CD4-positive, alpha-beta T cell treated with Interferon alpha-2 for 1 hour (primary cell): ENCODE results near the gene DYSF.
A peak's percentile ranks its signal among the peaks of the same experiment; 100 is the strongest.

Source experiments
- DNase-seq, 2 donors: peaks; one replicate each; pipeline ENCODE4 v3.0.0-alpha.2; 2020 to 2022

The DYSF gene

DNA sequence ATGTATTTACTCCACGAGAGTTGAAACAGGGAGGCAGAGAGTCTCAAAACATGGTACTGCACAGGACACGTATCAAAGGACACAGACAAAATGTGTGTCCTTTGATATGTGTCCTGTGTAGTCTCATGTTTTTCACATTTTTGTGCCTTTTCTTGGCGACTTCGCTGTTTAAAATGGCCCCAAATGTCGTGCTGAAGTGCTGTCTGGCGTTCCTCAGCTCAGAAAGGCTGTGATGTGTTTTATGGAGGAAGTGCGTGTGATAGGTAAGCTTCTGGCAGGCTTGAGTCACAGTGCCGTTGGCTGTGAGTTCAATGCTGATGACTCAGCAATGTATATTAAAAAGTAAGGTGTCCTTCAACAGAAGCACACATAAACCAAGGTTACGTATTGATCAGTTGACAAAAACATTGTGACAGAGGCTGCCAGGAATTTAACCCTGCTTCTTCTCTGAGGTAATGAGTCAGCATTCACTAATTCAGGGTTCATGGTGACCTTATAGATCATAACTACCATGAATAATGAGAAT, 78.2 kb downstream of the DYSF start:
- no peak for DNase-seq

DNA sequence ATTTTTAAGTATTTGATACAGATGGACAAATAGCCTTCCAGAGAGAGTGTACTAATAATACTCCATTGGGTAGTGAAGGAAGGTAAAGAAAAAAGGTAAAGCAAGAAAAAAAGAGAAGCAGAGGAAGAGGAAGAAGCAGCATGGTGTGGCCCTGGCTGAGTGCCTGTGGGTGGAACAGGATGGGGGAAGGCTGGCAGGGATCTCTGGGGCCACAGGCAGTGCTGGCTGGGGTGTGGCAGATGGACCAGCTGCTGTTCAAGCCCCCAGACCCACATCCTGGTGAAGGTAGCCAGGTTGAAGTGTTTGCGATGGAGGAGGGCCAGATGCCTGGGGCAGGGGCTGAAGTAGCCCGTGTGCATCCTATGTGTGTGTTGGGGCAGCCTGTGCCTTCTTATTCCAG, 79.0 kb downstream of the DYSF start:
- DNase-seq, result no peak

- DNase-seq, result no peak
These were observed 80.8 kb downstream of the DYSF start for GRCh38 chr2:71534201-71534600.

- no peak for DNase-seq
These were observed 81.5 kb downstream of the DYSF start for GRCh38 chr2:71534826-71535225.

DNA sequence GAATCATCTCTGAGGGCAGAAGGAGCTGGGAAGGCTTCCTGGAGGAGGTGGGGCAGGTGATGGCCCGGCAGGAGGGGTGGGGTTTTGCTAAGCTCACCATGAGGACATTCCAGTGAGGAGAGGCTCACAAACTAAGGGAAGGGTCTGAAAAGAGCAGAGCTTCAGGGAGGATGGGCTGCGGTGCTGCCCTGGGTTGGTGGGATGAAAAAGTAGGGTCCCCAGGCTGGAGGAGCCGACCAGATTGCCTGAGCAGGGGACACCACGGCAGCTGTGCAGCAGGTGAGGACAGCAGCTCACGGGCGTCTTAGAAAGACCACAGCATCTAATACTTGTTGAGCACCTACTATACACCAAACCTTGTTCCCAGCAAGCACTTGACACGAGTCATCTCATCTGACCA, 82.2 kb downstream of the DYSF start:
- DNase-seq, result no peak

DNA sequence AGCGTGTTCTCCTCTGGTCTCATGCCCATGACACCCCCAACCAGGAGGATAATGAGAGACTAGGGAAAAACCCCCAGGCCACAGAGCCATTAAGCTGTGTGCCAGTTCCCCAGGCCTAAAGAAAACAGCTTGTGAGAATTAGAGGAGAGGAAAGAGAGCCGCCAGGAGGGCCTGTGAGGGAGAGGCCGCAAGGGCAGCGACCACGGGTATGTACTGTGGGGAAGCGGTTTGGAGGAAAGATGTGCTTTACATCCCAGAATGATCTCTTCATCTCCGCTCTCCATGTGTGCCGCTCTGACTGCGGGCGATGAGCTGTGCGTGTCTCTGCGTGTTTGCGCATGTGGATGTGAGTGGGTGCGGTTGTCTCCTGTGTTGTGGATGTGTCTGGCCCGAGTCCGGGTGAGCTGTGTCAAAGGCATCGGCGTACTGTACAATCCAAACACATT, 82.9 kb downstream of the DYSF start:
- DNase-seq, result no peak

- DNase-seq, result no peak
These were observed 84.9 kb downstream of the DYSF start for GRCh38 chr2:71538241-71538640.

DNA sequence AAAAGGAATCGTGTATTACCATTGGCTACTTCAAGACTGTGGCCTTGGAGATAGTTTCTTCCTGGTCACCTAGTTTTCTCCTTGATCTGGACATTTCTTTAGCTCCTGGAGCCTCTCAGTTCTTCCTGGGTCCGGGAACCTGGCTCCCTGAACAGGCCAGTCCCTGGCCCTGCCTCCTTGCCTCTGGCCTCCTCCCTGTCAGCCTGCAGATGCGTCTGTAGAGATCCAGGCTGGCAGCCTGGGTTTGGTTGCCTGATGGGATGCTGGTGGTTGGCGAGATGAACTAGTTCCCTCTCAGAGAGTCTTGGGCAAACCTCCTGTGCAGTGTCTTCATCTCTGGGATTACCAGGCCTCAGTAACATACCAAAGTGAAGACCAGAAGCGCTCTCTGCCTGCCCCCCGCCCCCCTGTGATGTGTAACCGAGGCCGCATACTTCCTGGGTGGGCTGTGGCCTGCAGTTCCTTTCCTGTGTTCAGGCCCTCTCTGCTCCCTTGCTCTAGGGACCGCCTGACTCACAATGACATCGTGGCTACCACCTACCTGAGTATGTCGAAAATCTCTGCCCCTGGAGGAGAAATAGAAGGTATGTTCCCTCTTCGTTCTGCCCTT, 85.4 kb downstream of the DYSF start:
- DNase-seq, result peak in 1 of 2 donors; percentile 2

DNA sequence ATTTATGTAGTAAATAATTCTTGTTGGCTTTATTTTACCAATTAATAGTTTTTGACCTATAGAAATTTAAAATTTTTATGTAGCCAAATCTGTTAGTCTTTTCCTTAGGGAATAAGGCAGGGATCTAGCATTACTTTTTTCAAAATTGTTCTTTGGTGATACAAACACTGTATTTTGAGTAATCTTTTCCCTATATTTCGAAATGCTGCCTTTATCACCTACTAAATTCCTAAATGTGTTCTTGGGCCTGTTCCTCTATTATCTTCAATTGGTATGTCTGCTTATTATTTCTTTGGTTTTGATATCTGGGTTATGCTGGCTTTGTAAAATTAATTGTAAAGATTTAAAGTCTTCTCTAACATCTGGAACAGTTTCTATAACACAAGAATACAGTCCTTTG, 87.5 kb downstream of the DYSF start:
- no peak for DNase-seq

GRCh38 chr2:71544919-71545571, 91.7 kb downstream of the DYSF start:
- no peak for DNase-seq

DNA sequence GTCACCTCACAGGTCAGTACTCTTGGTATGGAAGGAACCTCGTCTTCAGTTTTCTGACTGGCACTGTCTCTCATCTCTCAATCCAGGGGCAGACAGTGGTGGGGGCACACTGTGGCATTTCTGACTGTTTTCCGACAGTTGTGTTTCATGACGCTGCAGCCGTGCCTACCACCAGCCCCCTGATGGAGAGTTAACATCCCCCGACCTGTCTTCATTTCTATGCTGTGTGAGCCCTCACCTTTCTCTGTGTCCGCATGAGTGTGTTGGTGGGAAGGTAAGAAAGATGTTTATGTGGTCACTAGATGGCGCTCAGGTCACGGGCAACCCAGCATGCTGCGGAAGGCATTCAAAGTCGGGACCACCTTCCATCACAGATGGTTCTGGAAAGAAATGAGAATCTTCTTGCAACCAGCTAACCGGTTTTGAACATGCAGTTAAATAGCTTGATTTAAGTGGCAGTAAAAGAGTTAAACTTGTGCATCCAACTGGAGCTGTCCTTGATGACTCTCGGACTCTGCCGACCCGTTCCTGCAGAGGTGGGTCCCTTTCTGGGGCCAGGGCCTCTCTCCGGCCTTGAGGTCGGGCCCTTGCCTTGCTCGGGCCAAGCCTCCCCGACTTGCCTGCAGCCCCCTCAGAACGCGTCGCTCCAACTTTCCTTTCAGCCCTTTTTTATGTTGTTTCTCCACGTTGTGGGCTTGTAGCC, 92.4 kb downstream of the DYSF start:
- peak; percentile 27 to 43 for DNase-seq

- DNase-seq, result no peak
These were observed 92.9 kb downstream of the DYSF start for GRCh38 chr2:71546275-71546638.

DNA sequence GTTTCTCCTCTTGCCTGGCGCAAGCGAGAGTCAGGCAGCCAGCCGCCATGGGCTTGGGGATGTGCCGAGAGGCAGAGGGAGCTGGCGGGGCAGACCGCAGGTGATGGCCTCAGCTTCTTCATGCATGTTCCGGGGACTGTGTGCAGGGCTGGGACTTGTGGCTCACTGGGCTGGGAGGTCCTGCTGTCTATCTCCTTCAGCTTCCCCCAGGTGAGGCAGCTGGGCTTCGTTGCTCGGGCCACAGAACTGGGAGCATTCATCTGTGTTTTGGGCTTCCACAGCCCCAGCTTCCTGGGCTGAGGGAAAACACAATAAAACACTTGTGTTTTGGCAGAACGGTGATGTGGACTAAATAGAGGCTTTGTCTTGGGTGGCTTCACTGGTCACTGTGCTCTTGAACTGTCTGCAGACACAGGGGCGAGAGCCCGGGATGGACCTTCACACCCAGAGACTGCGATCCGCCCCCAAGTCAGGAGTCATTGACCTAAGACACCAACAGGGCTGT, 93.5 kb downstream of the DYSF start:
- no peak for DNase-seq

DNA sequence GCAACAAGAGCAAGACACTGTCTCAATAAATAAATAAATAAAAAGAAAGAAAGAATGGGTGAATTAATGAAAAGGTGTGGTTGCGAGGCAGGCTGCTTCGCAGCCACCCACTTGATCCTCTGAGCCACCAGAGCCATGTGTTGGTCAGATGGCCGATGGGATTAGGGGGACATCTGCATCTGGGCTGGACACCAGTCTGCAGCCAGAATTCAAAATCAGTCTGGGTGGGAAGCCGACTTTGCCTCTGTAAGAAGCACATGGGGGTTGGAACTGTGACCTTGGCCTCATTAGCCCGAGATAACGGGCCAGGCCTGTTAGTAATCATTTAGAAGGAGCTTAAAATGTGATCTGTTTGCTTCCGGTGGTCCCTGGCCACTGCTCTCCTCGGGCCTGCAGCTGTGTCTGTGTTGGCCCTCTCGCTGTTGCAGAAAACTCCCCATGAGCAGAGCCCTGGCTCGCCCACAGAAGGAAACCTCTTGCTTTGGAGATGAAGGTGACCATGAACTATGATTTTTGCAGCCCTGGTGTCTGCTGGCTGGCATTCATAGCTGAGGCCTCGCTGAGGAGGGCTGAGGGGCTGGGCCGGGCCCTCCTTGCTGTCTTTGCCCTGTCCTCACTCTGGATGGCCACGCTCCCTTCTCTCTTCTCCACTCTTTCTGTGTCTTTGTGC, 94.4 kb downstream of the DYSF start:
- no peak for DNase-seq

DNA sequence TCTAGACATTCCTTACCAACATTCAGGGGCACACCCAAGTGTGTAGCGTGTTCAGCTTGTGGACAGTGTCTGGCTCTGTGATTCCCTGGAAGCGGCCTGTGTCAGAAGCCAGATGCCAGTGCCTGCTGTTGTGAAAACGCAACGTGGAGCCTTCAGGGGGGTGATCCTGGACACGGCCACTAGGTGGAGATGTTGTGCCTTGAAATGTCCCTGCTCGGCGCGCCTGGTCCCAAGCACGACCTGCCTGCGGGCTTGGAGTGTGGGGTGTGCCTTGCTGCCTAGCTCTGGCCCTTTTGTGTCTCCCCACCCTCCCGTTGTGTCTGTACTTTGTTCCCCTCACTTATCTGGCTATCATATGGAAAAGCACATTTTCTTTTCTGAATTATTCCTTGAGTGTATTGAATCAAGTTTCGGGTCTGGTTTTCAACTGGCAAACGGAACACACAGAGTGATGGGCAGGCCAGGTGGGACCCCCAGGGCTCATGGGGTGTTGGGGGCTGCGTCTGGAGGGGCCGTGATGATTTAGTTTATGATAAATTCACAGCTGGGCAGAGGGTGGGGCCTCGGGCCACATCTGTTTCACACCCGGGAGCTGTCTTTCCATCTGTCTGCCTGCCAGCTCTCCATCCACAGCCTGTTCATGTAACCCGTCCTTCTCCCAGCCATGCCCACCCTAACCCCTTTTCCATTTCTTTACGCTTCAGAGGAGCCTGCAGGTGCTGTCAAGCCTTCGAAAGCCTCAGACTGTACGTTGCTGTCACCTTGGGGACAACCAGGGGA, 95.5 kb downstream of the DYSF start:
- DNase-seq, result peak; percentile 50 to 61

- DNase-seq, result no peak
These were observed 97.7 kb downstream of the DYSF start for GRCh38 chr2:71550801-71551630.

DNA sequence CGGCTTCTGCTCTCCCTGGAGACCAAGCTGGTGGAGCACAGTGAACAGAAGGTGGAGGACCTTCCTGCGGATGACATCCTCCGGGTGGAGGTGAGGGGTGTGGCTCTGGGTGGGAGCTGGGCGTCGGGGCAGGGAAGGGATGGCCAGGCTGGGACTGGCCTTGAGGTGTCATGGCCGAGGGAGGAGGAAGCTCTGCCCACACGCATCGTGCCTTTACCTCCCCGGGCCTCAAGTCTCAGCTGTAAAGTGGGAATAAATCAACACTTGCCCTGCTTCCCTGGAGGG, 98.2 kb downstream of the DYSF start:
- no peak for DNase-seq

DNA sequence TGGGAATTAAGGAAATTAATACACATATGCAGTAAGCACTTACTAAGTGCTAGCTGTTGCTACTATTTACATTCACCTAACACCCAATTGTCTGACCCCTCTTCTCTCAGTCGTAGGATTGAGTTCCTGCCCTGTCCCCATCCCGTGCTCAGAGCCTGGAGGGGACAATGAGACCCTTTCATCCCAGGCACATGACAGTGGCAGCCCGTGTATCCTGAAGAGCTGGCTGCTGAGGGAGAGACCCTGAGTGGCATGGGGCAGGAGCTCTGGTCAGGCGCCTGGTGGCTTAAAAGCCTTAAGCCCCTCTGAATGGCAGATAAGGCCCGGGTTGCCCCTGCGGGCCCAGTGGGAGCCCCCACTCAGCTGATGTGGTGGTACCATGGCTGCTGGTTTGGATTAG, 99.0 kb downstream of the DYSF start:
- no peak for DNase-seq

DNA sequence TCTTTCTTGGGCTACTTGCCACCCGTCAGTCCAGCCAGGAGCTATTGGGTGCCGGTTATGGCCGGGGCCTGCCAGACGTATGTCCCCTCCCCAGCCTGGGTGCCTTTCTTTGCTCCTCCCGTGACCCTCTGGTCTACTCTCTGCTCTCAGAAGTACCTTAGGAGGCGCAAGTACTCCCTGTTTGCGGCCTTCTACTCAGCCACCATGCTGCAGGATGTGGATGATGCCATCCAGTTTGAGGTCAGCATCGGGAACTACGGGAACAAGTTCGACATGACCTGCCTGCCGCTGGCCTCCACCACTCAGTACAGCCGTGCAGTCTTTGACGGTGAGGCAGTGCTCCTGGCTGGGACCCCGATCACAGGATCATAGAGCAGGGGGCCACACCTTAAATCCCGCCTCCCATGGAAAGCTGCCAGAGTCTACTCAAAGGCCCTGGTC, 99.5 kb downstream of the DYSF start:
- no peak for DNase-seq

GRCh38 chr2:71554028-71554705, 100.8 kb downstream of the DYSF start:
- DNase-seq, result no peak

GRCh38 chr2:71554706-71555056, 101.3 kb downstream of the DYSF start:
- no peak for DNase-seq
